IMR-90 (cell line): ENCODE data around the gene MSLN.

Source experiments
- BHLHE40 ChIP-seq: fragments of 150-350 bp; IDR thresholded peaks from 2 replicates; pipeline ENCODE4 v1.6.1; 2016; ENCODE audit warnings: mild to moderate bottlenecking, low read depth, low read length
- CTCF ChIP-seq: conservative IDR thresholded peaks from 2 replicates; pipeline ENCODE4 v1.5.1; 2012; ENCODE audit warnings: mild to moderate bottlenecking, low read depth, low read length, improper control_type of control experiment
- MAFK ChIP-seq: IDR thresholded peaks from 2 replicates; pipeline ENCODE4 v1.6.1; 2012; ENCODE audit warnings: low read depth, low read length, improper control_type of control experiment
- MXI1 ChIP-seq: IDR thresholded peaks from 2 replicates; pipeline ENCODE4 v1.6.1; 2012; ENCODE audit warnings: low read depth, mild to moderate bottlenecking, low read length, moderate library complexity, borderline replicate concordance
- POLR2A ChIP-seq: IDR thresholded peaks from 2 replicates; pipeline ENCODE4 v1.6.1; 2012; ENCODE audit warnings: mild to moderate bottlenecking, low read depth, low read length
- RAD21 ChIP-seq: IDR thresholded peaks from 2 replicates; pipeline ENCODE4 v1.6.1; 2012; ENCODE audit warnings: low read length, improper control_type of control experiment

- no peak for TF ChIP-seq POLR2A
- TF ChIP-seq MXI1 = no peak
- no peak for TF ChIP-seq RAD21
- TF ChIP-seq CTCF = no peak
- TF ChIP-seq MAFK = no peak
- TF ChIP-seq BHLHE40 = no peak
Measured at GRCh38 chr16:722835-723633, 37.5 kb upstream of the MSLN start.
